Mesenteric fat pad (tissue), 1 donor: Measurements from ENCODE around the gene LEFTY2. TPM values are rescaled to one million over a fixed set of nuclear protein-coding genes. Genes with fewer than 3 reads are reported as not detected.
"Not testable (repeated sequence)": the region's sequence is repeated elsewhere in the genome, so short reads cannot be mapped to it uniquely, and the experiment has no call there.

Experiments used
- DNase-seq: peaks from one replicate; pipeline ENCODE4 v3.0.0-alpha.2; 2020; ENCODE audit warnings: low spot score
- total RNA-seq: library from RNA; stranded (reverse); fragmentation: NEBNext Ultra II Directional; extraction: Animal tissue kit (Norgen Biotek cat#: 25700); gene quantifications from one replicate; pipeline ENCODE4 v1.2.1, GENCODE V29; 2021
- donor health status: DM: yes; HTN: yes; CAD: no.

The LEFTY2 gene
- total RNA-seq, 1 donor from 2014 or later = 2.2 TPM

DNA sequence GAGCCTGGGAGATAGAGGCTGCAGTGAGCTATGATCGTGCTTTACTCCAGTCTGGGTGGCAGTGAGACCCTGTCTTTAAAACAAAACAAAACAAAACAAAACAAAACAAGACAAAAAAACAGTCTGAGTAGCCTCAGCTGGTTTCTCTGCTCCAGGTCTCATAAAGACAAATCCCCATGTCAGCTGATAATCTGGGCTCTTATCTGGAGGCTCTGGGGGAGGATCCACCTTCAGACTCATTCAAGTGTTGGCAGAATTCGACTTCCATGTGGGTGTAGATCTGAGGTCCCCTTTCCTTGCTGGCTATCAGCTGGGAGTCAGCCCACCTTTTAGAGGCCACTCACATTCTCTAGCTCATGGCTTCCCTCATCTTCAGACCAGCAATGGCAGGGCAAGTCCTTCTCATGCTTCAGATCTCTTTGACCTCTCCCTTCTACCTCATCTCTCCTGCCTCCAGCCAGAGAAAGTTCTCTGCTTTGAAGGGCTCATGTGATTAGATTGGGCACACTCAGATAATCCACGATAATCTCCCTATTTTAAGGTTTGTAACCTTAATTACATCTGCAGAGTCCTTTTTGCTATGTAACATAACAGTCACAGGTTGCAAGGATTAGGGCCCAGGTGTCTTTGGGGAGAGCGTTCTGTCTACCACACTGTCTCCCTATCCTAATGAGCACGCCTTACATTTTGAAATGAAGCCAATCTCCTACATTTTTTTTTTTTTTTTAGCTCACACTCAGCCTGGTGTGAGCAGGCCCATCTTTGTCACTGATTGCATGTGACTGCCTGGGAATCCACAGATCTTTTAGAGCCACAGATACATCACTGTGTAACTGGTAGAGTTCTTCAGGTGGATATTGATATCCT is 9.5 kb downstream of the LEFTY2 start:
- no peak for DNase-seq

DNA sequence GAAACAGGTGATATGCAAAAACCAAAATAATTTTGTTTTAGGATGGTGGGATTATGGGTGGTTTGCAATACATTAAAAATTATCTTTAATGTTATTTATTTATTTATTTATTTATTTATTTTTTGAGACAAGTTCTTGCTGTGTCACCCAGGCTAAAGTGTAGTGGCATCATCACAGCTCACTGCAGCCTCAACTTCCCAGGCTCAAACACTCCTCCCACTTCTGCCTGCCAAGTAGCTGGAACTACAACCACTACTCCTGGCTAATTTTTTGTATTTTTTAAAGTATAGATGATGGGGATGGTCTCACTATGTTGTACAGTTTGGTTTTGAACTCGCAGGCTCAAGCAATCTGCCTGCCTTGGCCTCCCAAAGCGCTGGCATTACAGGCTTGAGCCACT is 10.5 kb downstream of the LEFTY2 start:
- no peak for DNase-seq

DNA sequence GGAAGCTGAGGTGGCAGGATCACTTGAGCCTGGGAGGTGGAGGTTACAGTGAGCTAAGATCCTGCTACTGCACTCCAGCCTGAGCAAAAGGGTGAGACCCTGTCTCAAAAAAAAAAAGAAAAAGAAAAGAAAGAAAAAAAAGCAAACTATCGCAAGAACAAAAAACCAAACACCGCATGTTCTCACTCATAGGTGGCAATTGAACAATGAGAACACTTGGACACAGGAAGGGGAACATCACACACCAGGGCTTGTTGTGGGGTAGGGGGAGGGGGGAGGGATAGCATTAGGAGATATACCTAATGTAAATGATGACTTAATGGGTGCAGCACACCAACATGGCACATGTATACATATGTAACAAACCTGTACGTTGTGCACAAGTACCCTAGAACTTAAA is 11.6 kb downstream of the LEFTY2 start:
- DNase-seq = not testable (repeated sequence)

DNA sequence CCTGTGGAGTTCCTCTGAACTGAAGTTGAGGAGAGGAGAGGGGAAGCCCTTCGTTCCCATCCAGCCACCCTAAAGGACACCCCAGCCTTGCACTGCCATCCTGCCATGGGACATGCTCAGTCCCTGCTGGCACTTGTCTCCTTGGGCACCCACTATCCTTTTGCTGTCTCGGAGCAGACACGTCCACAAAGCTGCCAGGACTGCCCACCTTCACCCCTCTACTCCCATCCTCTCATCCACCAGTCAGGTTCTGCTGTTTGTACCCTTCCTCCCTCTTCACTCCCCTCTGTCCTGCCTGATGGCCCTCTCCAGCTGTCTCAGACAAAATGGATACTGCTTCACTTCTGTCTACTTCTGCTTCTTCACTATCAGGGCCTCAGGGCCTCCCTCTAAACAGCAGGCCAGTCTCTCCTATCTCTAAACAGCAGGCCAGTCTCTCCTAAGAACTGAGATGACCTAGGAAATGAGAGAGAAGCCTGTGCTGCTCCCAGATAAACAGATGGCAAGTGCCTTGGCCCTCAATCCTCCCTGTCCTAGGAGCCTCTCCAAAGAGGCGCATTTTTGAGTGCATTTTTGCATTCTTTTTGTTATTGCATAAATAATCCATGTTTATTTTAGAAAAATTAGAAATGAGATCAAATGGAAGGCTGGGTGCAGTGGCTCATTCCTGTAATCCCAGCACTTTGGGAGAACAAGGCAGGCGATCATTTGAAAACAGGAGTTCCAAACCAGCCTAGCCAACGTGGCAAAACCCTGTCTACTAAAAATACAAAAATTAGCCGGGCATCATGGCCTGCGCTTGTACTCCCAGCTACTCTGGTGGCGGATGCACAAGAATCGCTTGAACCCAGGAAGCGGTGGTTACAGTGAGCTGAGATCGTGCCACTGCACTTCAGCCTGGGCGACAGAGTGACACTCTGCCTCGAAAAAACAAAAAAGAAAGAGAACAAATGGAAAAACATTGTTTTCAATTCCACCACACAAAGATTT is 12.5 kb downstream of the LEFTY2 start:
- DNase-seq = no peak

DNA sequence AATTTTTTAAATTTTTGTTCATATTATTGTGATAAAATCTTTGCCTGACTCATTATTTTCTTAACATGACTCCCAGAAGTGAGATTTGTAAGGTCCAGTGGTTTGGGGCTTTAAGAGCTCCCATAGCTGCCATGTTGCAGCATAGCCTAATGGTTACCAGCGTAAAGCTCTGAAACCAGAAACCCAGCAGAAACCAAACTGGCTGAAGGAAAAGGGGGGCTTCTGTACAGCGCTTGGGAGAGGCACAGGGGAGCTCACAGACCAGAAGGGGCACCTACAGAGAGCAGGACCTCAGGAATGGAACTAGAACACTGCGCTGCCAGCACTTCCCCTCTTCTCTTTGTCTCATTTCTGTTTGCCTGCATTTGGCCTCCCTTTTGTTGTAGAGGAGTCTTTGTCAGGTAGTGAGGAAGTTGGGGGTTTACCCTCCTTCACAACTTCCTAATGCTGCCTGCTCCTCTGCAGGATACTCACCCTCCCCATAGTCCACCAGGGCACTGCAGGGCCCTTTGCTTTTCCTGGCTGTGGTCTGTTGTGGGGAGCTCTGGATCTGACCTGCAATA is 14.4 kb downstream of the LEFTY2 start:
- DNase-seq = no peak

DNA sequence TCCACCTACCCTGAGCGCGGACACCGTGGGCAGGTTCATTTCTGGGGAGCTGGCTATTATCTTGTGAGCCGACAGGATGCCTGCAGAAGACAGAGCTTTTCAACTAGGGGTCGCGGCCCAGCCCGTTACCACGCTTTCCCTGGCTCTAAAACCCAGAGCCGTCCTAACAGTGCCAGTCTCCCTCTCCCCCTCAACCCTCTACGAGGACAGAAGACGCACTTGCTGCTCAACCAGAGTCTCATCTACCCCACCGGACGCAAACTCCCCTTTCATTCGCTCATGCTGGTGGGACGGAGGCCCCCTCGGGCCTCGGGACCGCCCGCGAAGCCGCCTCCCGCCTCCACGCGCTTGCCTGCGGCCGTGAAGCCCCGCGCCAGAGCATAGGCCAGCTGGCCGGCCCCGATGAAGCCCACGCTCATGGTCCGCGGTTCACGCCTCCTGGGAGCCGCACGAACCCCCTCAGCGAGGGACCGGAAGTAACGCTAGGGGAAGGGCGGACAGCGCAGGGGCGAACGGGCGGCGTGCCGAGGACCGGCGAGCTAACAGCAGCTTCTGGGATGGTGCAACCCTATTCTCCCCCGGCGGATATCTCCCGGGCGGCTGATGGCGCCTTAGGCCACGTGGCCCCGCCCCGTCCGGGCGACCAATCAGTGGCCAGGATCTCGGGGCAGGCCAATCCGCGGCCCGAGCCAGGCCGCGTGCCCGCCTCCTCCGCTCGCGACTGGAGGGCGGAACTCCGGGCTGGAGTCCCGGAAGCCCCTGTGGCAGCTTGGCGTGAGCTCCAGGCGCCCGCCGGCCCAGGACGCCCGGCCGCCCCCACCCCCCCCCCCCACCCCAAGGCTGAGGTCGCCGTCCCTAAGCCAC is 17.1 kb downstream of the LEFTY2 start, which contains the start of gene PYCR2:
PYCR2 (minus strand) TSS at position 559 of the 864 bp plus-strand sequence; CDS start at position 419, 140 bp downstream.
- peak; percentile 99 for DNase-seq

DNA sequence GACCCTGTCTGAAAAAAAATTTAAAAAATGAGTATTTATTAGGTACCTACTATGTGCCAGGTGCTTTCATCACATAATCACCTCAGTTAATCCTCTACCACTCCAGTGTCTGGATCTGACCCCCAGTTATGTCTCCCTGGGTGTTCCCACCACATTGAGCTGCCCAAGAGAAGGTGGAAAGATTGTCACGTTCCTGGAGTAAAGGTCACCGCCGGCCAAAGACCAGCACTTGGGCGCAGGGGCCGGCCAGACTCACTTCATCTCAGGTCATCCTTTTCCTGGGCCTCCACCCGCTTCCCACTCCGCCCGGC is 17.7 kb downstream of the LEFTY2 start:
- no peak for DNase-seq

DNA sequence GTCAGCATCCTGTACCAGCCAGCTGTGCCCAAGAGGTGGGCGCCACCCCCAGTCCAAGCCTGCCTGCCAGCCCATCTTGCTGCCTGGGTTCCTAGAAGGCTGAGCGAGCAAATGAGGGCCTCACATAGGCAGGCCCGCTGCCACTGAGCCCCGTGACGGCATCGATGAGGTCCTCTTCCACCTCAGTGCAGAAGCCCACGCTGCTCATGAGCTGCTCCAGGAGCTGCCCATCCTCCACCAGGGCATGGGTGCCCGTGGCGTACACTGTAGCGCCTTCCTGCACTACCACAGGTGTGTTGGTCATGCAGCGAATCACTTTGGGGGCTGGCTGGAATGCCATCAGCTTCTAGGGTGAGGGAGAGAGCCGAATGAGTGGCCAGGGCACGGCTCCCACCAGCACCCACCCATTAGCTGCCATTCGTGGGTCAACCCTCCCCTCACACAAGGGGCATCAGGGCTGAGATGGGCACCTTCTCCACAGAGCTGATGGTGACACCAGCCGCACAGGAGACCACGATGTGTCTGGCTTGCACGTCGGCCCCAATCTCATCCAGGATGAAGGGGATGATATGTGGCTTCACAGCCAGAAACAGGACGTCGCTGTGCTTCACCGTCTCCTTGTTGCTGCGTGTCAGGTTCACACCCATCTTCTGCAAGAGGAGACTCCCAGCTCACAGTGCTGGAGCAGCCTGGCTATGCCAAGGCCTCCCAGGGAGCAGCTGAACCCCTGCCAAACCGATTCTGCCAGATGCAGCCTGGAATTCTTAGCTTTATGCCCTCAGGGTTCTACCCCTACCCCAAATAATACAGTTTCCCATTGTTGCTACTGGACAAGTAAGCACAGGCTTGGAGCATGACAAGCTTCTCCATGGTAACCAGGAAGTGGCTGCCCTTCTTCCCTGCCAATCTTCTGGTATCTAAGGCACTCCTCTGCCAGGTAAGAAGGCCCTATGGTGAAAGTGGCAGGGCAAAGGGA is 19.0 kb downstream of the LEFTY2 start:
- no peak for DNase-seq

DNA sequence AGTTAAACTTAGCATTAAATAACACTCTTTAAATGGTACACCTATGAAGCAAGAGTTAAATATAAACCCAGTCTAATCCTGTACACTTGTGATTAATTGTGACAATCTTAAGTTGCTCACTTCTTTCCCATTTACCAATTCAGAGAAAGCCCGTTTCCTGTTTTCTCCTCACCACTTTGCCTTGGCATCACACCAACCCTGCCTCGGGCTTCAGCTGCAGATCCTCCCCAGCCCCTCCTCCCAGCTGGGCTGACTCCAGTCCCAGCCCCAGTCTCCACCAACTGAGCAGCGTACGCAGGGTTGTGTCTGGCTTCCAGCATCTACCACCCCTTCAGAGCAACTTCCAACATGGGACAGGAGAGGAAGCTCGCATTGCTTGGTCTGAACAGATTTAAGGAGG is 21.1 kb downstream of the LEFTY2 start:
- DNase-seq = no peak

DNA sequence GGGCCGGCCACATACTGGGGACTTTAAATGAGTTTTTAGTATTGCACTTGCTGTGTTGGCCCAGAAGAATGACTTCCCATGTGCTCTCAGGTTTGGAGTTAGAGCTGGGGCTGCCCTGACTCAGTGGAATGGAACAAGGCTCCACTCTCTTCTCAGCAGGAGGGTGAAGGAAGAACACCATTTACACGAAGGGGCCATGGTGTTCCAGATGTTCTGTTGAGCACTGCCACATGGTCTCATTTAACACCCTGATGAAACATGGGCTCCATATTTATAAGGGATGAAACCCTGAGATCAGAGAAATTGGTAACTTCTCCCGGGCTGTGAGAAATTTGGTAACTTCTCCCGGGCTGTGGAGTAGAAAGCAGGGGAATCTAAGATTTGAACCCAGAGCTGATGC is 22.7 kb downstream of the LEFTY2 start:
- no peak for DNase-seq

DNA sequence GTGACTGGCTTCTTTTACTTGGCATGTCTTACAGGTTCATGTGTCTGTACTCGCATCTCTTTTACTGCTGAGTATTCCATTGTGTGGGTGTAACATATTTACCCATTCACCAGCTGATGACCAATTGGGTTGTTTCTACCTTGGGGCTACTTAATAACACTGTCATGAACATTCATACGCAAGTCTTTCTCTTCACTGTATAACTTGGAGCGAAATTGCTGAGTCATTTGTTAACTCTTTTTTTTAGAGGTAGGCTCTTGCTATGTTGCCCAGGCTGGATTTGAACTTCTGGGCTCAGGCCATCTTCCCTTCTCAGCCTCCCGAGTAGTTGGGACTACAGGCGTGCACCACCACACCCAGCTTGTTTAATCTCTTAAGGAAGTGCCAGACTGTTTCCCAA is 23.5 kb downstream of the LEFTY2 start:
- no peak for DNase-seq

DNA sequence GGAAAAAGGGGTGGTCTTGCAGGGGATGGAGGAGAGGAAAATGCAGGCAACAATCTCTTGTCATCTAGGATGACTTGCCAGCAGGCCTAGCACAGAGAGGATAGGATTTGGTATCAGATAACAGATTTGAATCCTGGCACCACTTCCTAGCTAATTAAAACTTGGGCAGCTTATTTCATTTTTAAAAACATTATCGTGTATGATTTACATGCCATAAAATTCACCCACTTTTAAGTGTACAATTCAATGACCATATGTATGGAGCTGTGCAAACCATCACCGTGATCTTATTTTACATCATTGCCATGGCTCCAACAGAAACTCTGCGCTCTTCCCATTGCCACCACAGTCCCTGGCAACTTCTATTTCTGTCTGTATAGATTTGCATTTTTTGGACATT is 23.9 kb downstream of the LEFTY2 start:
- no peak for DNase-seq

DNA sequence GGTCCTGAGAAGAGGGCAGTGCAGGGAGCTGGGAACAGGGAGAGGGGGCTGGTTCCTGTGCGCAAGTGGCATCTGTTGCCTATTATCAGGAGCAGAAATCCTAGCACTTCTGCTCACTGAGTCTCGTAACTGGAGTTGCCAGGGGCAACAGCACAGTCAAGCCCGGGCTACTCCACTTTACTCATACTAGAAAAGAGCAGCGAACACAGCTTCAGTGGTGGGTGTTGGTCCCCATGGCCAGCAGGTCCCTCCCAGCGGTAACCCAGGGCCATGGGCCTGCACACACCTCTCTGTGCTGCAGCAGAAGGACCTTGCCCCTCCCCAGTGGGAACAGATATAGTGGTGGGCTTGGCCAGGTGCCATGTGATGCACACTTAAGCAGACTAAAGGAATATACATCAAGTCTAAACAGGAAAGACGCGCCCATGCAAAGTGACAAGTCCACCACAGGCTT is 25.5 kb downstream of the LEFTY2 start:
- DNase-seq = no peak

DNA sequence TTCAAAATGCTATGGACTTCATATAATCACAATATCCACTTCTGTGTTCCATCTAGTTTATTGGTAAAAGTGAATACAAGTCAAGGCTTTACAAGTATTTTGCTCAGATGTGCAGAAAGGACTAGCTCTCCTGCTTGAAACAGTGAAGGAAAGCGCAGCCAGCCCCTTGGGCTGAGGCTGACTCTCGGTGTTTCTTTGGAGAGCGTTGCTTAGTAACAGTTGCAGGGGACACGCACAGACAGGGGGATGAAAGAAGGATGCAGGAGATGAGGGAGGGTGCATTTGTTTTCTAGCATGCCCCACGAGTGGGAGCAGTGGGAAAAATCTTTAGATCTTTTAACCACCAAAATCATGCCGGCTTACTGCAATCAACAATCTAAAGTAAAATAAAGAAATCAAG is 26.1 kb downstream of the LEFTY2 start:
- DNase-seq = no peak

DNA sequence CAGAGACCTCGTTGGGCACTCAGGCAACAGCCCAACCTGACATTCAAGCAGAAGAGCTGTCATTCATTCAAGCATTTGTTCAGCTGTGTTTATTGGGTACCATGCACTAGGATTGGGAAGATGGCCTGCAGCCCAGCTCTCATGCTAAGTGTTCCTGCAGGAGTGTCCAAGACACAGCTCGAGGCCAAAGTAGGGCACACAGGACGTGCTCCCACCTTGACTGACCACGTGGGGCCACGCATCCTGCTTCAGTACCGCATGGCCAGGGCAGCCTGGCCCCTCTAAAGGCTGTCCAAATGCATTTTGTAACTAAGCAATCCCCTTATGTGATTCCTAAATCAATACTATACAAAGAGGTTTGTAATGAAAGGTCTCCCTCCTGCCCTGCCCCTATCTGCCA is 26.6 kb downstream of the LEFTY2 start:
- no peak for DNase-seq

DNA sequence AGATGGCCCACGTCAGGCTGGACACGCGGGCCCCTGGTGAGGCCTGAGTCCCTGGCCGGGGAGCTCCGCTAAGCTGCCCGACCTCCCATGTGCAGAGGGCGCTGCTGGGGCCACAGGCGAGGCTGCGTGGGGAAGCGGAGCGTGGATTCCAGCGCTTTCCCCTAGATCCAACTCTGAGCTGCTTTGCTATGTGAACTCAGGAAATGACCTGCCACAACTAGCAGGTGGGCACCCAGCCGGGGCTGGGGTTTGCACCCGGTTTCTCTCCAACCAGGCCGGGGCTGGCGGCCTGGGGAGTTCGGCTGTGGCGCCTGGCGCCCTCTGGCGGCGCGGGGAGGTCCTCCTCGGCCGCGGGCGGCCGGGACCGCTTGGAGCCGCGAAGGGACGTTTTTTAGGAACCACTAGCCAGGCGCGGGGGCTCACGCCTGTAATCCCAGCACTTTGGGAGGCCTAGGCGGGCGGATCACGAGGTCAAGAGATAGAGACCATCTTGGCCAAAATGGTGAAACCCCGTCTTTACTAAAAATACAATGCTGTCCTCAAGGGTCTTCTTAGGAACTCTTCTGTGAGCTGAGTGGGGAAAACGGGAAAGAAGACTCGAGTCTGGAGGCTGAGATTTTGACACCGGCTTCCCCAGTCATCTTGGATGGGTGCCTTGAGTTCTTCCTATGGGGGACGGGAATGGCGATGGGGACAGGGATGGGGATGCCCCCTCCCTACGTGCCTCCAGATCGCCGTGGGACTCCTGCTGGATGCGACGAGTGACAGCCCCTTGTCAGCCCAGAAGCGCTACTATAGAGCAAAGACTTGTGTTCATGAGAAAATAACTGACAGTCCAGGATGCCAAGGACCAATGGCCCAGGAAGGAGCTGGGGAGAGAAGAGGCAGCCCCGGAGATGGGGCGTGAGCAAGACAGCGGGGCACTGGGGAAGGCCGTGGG is 29.6 kb downstream of the LEFTY2 start:
- peak; percentile 93 for DNase-seq

DNA sequence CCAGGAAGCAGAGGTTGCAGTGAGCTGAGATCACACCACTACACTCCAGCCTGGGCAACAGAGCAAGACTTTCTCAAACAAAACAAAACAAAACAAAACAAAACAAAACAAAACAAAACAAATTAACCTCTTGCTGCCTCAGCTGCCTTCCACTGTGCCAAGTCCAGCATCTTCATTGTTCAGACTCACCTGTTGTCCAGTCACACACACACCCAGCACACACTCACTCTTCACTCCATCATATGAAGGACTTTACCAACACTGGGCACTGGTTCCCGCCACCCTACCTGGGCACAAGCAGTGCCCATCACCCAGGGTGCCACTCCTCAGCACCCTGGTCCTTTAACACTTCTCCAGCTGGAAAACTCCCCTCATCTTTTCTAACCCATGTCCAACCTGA is 31.5 kb downstream of the LEFTY2 start:
- no peak for DNase-seq

DNA sequence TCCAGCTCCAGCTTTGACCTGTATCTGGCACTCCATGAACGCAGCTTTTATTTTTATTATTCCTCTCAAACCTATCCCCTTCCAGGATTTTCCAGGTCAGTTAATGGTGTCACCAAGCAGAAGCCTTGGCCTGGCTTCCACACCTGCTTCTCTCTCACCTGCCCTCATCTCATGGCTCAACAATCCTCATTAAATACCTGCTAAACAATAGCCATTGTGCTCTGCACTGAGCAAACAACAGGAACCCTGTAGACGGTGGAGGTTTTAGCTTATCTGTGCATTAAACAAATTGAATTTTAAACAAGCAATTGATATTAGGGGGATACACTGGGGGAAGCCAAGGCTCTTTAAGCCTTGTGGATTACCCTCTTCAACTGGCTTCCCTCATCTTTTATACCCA is 32.2 kb downstream of the LEFTY2 start:
- DNase-seq = no peak
